HepG2 (cell line): ENCODE data around the gene ANAPC2. TPM values are rescaled to one million over a fixed set of nuclear protein-coding genes. Genes with fewer than 3 reads are reported as not detected.

Experiments
- ATAC-seq: fragments of 200-7000 bp; cut with Tn5 transposase; 3 replicates; pipeline ENCODE4 v1.9.1; 2020; ENCODE audit warnings: mild to moderate bottlenecking, moderate library complexity
- BruUV-seq: library from RNA; stranded (reverse); fragments of 400-500 nt; replicated peaks from 2 replicates; lab custom pipeline; 2021; lab: Mats Ljungman, UMichigan
- CTCF ChIA-PET: fragments of 300-600 bp; formaldehyde crosslinking; extraction: SDS; loops from one replicate; lab custom pipeline; 2021; ENCODE audit warnings: low total read pairs, inconsistent platforms, low intra/inter-chr PET ratio; lab: Yijun Ruan, JAX
- POLR2A ChIA-PET: fragments of 350-600 bp; sonication (Branson Sonifier 250); formaldehyde crosslinking; loops from one replicate; lab custom pipeline; 2020; ENCODE audit warnings: antibody characterized with exemption, inconsistent platforms; lab: Yijun Ruan, JAX
- DNase-seq: peaks from one replicate; pipeline ENCODE4 v3.0.0-alpha.2; 2015; ENCODE audit warnings: low spot score
- FAIRE-seq: peaks from 3 replicates; lab custom pipeline; 2011; peaks lifted over from hg19 to GRCh38; lab: Jason Lieb, UNC
- H2AFZ ChIP-seq: one replicate; pipeline ENCODE4 v1.6.1; 2011; ENCODE audit warnings: low read length, inconsistent platforms
- H3K27ac ChIP-seq: fragments of 300-600 bp; 3 replicates; pipeline ENCODE4 v1.8.0; 2011; ENCODE audit warnings: mixed run types, mild to moderate bottlenecking, mixed read lengths, low read length, inconsistent platforms; ENCODE audit not compliant: insufficient read depth; ENCODE audit errors: extremely low read length
- H3K27me3 ChIP-seq, 2 experiments: fragments of 200-600 bp in 1 of 2; 2 replicates in 1 of 2; 3 replicates in 1 of 2; pipeline versions ENCODE4 v1.6.0 to v1.8.0; 2011; ENCODE audit warnings: low read length in 2 of 2, mild to moderate bottlenecking in 2 of 2, moderate library complexity in 2 of 2, inconsistent platforms in 1 of 2; ENCODE audit not compliant: insufficient read depth in 2 of 2, control insufficient read depth in 1 of 2
- H3K36me3 ChIP-seq, 2 experiments: fragments of 200-600 bp in 1 of 2; replicated peaks in 1 of 2; 2 replicates in 1 of 2; 3 replicates in 1 of 2; pipeline versions ENCODE4 v1.5.1 to v1.8.0; 2011; ENCODE audit warnings: low read length in 2 of 2, inconsistent platforms in 1 of 2; ENCODE audit not compliant: insufficient read depth in 2 of 2, control insufficient read depth in 1 of 2
- H3K4me1 ChIP-seq: 2 replicates; pipeline ENCODE4 v1.5.1; 2012; ENCODE audit warnings: low read length, inconsistent platforms; ENCODE audit not compliant: insufficient read depth
- H3K4me2 ChIP-seq: 2 replicates; pipeline ENCODE4 v1.6.0; 2011; ENCODE audit warnings: low read depth, low read length, inconsistent platforms
- H3K4me3 ChIP-seq, 3 experiments: fragments of 200-600 bp in 1 of 3; sonication (generic), shearing (Covaris generic) in 1 of 3; replicated peaks in 1 of 3; 2 replicates each; pipeline ENCODE4 v1.5.1; 2011 to 2016; ENCODE audit warnings: low read length in 3 of 3, inconsistent platforms in 2 of 3, low read depth in 2 of 3, mild to moderate bottlenecking in 2 of 3, control low read depth in 1 of 3, mixed read lengths in 1 of 3; ENCODE audit not compliant: insufficient read depth in 1 of 3
- H3K79me2 ChIP-seq: one replicate; pipeline ENCODE4 v1.6.1; 2011; ENCODE audit warnings: low read length, inconsistent platforms; ENCODE audit not compliant: insufficient read depth
- H3K9ac ChIP-seq: 2 replicates; pipeline ENCODE4 v1.6.0; 2011; ENCODE audit warnings: mild to moderate bottlenecking, low read depth, low read length, inconsistent platforms; ENCODE audit not compliant: insufficient read depth
- H3K9me3 ChIP-seq: 2 replicates; pipeline ENCODE4 v1.5.1; 2012; ENCODE audit warnings: mild to moderate bottlenecking, low read length
- H4K20me1 ChIP-seq: 2 replicates; pipeline ENCODE4 v1.6.0; 2011; ENCODE audit warnings: inconsistent platforms, mild to moderate bottlenecking, low read length, moderate library complexity; ENCODE audit not compliant: insufficient read depth
- CBX2 ChIP-seq, 2 experiments: fragments of 200-600 bp in 1 of 2; sonication (generic); formaldehyde crosslinking in 1 of 2; IDR thresholded peaks; 2 replicates each; pipeline versions ENCODE4 v1.7.0 to v1.8.1; 2018 to 2022; ENCODE audit warnings: low read depth in 2 of 2, low read length in 1 of 2, mild to moderate bottlenecking in 1 of 2, missing genetic modification reagents in 1 of 2
- ZNF263 ChIP-seq: sonication (generic); formaldehyde crosslinking; IDR thresholded peaks from 2 replicates; pipeline ENCODE4 v1.4.0; 2020; ENCODE audit warnings: missing genetic modification reagents
- ZNF569 ChIP-seq: sonication (generic); formaldehyde crosslinking; IDR thresholded peaks from 2 replicates; pipeline ENCODE4 v1.5.0; 2020; ENCODE audit warnings: mild to moderate bottlenecking, missing genetic modification reagents, moderate library complexity, borderline replicate concordance
- ZNF768 ChIP-seq: sonication (generic); formaldehyde crosslinking; IDR thresholded peaks from 2 replicates; pipeline ENCODE4 v1.4.0; 2020; ENCODE audit warnings: missing genetic modification reagents
- WGBS: methylation state at CpG from one replicate; pipeline ENCODE4 v1.1.6; 2017; ENCODE audit warnings: low lambda C conversion rate; 5-methylcytosine and 5-hydroxymethylcytosine counted together
- in situ Hi-C: cut with HindIII; loops from 2 replicates; pipeline ENCODE4 v1.10.0; 2017; ENCODE audit warnings: low pct_unique_long_range_greater_than_20kb; ENCODE audit not compliant: extremely low pct_ligation_motif_present
- intact Hi-C: fragments of 100-400 bp; cut with micrococcal nuclease; formaldehyde crosslinking; loops from one replicate; pipeline ENCODE4 v1.10.0; 2022; ENCODE audit not compliant: unreplicated experiment
- polyA plus RNA-seq, 8 experiments: library from polyadenylated mRNA; depleted of rRNA in 3 of 8; stranded (reverse) in 7 of 8; unstranded in 1 of 8; fragments of >200 nt; fragmentation: Illumina TruSeq in 4 of 8; extraction: Trizol in 4 of 8; gene quantifications; 2 replicates each; pipeline versions ENCODE4 v1.2.1 to v1.2.3, GENCODE V29; 2011 to 2016; ENCODE audit warnings: low read depth in 4 of 8, missing spikeins in 1 of 8, mixed read lengths in 1 of 8; ENCODE audit not compliant: insufficient read depth in 1 of 8
- total RNA-seq, 5 experiments: library from RNA; depleted of rRNA; stranded (reverse); fragments of >200 nt; fragmentation: Illumina TruSeq; extraction: Trizol; gene quantifications; 2 replicates each; pipeline ENCODE4 v1.2.3, GENCODE V29; 2016; ENCODE audit warnings: low read depth in 1 of 5
- TF ChIP-seq, protein P1 (sequence below): IDR thresholded peaks from 2 replicates; pipeline ENCODE4 v1.6.1; 2012; ENCODE audit warnings: inconsistent platforms
- TF ChIP-seq, protein P2 (sequence below): sonication (generic); formaldehyde crosslinking; IDR thresholded peaks from 2 replicates; pipeline ENCODE4 v1.8.0; 2022; ENCODE audit warnings: missing genetic modification reagents, mild to moderate bottlenecking, moderate library complexity, borderline replicate concordance
- TF ChIP-seq, protein P3 (sequence below): sonication (generic); formaldehyde crosslinking; IDR thresholded peaks from 2 replicates; pipeline ENCODE4 v1.4.0; 2020; ENCODE audit warnings: missing genetic modification reagents

Gene ANAPC2
- total and polyA plus RNA-seq, 2 of the 13 experiments (the other 11 are each of a cell fraction or from before 2014, with no cell fraction given) = 12.3 to 15.4 TPM

DNA sequence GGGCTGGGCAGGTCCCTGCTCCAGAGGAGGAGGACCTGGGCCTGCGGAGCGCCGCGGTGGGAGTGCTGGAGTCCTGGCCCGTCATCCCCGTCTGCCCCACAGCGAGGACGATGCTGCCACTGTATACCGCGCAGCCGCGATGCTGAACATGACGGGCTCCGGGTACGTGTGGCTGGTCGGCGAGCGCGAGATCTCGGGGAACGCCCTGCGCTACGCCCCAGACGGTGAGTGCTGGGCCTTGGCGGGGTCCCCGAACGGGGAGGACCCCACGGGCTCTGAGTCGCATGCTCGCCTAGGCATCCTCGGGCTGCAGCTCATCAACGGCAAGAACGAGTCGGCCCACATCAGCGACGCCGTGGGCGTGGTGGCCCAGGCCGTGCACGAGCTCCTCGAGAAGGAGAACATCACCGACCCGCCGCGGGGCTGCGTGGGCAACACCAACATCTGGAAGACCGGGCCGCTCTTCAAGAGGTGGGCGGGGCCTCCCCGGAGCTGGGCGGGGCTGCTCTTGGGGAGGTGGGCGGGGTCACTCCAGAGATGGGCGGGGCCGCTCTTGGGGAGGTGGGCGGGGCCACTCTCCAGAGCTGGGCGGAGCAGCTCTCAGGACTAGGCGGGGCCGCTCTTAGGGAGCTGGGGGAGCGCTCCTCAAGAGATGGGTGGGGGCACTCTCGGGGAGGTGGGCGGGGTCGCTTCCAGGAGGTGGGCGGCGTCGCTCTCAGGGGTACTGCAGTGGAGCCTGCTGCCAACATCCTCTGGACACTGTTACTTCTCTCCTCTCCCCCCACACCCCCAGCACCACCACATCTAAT is 31.6 kb downstream of the ANAPC2 start:
- CTCF ChIA-PET = no interaction called here
- POLR2A ChIA-PET = no interaction called here
- peak overlapping the region; percentile 45 for H3K4me2 ChIP-seq
- no peak overlapping the region for H3K27ac ChIP-seq
- FAIRE-seq (no peak), DNase-seq (no peak), ATAC-seq (peak; percentile 8; the same call in 1 of the 3 replicates)
- H4K20me1 ChIP-seq = no peaks in the 10 kb centered on the region
- in situ Hi-C loops = no loop called here
- H2AFZ ChIP-seq = no peak overlapping the region
- BruUV-seq = no TSS peak
- no peaks in the 10 kb centered on the region for H3K9me3 ChIP-seq
- H3K9ac ChIP-seq = no peak overlapping the region
- no peaks in the 10 kb centered on the region for H3K79me2 ChIP-seq
- intact Hi-C loops = no loop called here
- H3K4me3 ChIP-seq = peak overlapping the region in 1 of 3 experiments; percentile 46; a peak in 1 of 6 replicates
- H3K4me1 ChIP-seq = peaks cover 9% of the 10 kb centered on the region; the same call in 1 of the 2 replicates
- H3K27me3 ChIP-seq = peaks cover 9 to 51% of the 10 kb centered on the region in 2 experiments; a peak in 4 of 5 replicates
- H3K36me3 ChIP-seq = no peaks in the 10 kb centered on the region
- TF ChIP-seq ZNF768 (CRISPR knock-in tag) = peak; percentile 12; the same call in 1 of the 2 replicates
- no peak for TF ChIP-seq ZNF569 (CRISPR knock-in tag)
- TF ChIP-seq ZNF263 = 0 out of 2 replicates have a peak, but pooled peaks have one; percentile 17
- no peak for TF ChIP-seq CBX2 (IDR thresholded peaks at IDR 0.05; ENCODE audit: low read depth, low read length)
- TF ChIP-seq CBX2 (CRISPR knock-in tag; IDR thresholded peaks at IDR 0.05; ENCODE audit: low read depth) = no peak
- TF ChIP-seq, protein P1, sequence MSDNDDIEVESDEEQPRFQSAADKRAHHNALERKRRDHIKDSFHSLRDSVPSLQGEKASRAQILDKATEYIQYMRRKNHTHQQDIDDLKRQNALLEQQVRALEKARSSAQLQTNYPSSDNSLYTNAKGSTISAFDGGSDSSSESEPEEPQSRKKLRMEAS = 0 out of 2 replicates have a peak, but pooled peaks have one; percentile 12
- WGBS = 51% methylated on average over 12 of the region's 65 CpGs

DNA sequence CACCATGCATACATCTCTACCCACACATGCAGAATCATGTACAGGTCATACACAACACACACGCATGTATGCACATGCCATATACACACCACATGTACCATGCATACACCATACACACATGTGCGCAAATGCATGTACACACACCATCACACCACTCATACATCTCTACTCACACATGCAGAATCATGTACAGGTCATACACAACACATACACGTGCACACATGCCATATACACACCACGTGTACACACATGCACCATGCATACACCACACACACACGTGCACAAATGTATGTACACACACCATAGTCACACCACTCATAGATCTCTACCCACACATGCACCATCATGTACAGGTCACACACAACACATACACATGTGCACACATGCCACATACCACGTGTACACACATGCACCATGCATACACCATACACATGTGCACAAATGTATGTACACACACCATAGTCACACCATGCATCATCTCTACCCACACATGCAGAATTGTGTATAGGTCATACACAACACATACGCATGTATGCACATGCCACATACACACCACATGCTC is 35.4 kb downstream of the ANAPC2 start:
- ChIA-PET CTCF (no interaction called here), POLR2A (interaction anchor here (3.0 kb wide), 1 partner anchor 23 kb away, joined by 34 read pairs; no protein-coding TSS in a partner anchor)
- H3K9me3 ChIP-seq = no peaks in the 10 kb centered on the region
- H2AFZ ChIP-seq = no peak overlapping the region
- intact Hi-C loops (no loop called here), in situ Hi-C loops (no loop called here)
- H4K20me1 ChIP-seq = no peaks in the 10 kb centered on the region
- no peaks in the 10 kb centered on the region for H3K79me2 ChIP-seq
- no peak for FAIRE-seq
- WGBS = 45% methylated on average over 7 of the region's 7 CpGs
- no peaks in the 10 kb centered on the region for H3K36me3 ChIP-seq
- BruUV-seq = no TSS peak
- no peak for ATAC-seq
- H3K4me2 ChIP-seq = no peak overlapping the region
- no peak for DNase-seq
- H3K27me3 ChIP-seq = peaks cover 4 to 37% of the 10 kb centered on the region in 2 experiments; a peak in 4 of 5 replicates
- no peak overlapping the region for H3K4me3 ChIP-seq
- no peak overlapping the region for H3K27ac ChIP-seq
- H3K4me1 ChIP-seq = peaks cover 30% of the 10 kb centered on the region
- H3K9ac ChIP-seq = no peak overlapping the region
- TF ChIP-seq, protein P2, sequence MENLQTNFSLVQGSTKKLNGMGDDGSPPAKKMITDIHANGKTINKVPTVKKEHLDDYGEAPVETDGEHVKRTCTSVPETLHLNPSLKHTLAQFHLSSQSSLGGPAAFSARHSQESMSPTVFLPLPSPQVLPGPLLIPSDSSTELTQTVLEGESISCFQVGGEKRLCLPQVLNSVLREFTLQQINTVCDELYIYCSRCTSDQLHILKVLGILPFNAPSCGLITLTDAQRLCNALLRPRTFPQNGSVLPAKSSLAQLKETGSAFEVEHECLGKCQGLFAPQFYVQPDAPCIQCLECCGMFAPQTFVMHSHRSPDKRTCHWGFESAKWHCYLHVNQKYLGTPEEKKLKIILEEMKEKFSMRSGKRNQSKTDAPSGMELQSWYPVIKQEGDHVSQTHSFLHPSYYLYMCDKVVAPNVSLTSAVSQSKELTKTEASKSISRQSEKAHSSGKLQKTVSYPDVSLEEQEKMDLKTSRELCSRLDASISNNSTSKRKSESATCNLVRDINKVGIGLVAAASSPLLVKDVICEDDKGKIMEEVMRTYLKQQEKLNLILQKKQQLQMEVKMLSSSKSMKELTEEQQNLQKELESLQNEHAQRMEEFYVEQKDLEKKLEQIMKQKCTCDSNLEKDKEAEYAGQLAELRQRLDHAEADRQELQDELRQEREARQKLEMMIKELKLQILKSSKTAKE (CRISPR knock-in tag) = peak; percentile 17; the same call in 1 of the 2 replicates
- TF ChIP-seq, protein P3, sequence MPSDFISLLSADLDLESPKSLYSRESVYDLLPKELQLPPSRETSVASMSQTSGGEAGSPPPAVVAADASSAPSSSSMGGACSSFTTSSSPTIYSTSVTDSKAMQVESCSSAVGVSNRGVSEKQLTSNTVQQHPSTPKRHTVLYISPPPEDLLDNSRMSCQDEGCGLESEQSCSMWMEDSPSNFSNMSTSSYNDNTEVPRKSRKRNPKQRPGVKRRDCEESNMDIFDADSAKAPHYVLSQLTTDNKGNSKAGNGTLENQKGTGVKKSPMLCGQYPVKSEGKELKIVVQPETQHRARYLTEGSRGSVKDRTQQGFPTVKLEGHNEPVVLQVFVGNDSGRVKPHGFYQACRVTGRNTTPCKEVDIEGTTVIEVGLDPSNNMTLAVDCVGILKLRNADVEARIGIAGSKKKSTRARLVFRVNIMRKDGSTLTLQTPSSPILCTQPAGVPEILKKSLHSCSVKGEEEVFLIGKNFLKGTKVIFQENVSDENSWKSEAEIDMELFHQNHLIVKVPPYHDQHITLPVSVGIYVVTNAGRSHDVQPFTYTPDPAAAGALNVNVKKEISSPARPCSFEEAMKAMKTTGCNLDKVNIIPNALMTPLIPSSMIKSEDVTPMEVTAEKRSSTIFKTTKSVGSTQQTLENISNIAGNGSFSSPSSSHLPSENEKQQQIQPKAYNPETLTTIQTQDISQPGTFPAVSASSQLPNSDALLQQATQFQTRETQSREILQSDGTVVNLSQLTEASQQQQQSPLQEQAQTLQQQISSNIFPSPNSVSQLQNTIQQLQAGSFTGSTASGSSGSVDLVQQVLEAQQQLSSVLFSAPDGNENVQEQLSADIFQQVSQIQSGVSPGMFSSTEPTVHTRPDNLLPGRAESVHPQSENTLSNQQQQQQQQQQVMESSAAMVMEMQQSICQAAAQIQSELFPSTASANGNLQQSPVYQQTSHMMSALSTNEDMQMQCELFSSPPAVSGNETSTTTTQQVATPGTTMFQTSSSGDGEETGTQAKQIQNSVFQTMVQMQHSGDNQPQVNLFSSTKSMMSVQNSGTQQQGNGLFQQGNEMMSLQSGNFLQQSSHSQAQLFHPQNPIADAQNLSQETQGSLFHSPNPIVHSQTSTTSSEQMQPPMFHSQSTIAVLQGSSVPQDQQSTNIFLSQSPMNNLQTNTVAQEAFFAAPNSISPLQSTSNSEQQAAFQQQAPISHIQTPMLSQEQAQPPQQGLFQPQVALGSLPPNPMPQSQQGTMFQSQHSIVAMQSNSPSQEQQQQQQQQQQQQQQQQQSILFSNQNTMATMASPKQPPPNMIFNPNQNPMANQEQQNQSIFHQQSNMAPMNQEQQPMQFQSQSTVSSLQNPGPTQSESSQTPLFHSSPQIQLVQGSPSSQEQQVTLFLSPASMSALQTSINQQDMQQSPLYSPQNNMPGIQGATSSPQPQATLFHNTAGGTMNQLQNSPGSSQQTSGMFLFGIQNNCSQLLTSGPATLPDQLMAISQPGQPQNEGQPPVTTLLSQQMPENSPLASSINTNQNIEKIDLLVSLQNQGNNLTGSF (CRISPR knock-in tag) = no peak
